Common myeloid progenitor, CD34-positive (primary cell): ENCODE data around the gene EAF1.

ENCODE experiments used
- CTCF ChIA-PET: fragments of 350-600 bp; sonication (Branson Sonifier 250); formaldehyde crosslinking; loops from one replicate; lab custom pipeline; 2021; ENCODE audit warnings: antibody characterized with exemption; lab: Charles Lee
- POLR2A ChIA-PET: fragments of 350-600 bp; sonication (Branson Sonifier 250); formaldehyde crosslinking; loops from one replicate; lab custom pipeline; 2021; ENCODE audit warnings: antibody characterized with exemption; lab: Charles Lee
- DNase-seq, 3 donors: peaks; one replicate each; pipeline versions ENCODE4 v3.0.0 to v3.0.0-alpha.2; 2013
- H3K27ac ChIP-seq, 2 experiments: 1 replicate in 1 of 2; 2 replicates in 1 of 2; pipeline ENCODE4 v1.7.0; 2013; ENCODE audit warnings: inconsistent platforms in 2 of 2, low read length in 2 of 2, mild to moderate bottlenecking in 2 of 2, low read depth in 1 of 2, moderate library complexity in 1 of 2; ENCODE audit not compliant: severe bottlenecking in 2 of 2, insufficient read depth in 1 of 2, poor library complexity in 1 of 2
- H3K27me3 ChIP-seq, 5 experiments: replicated peaks in 2 of 5; 1 replicate in 3 of 5; 2 replicates in 2 of 5; pipeline versions ENCODE4 v1.6.1 to v1.7.0; 2013; ENCODE audit warnings: low read length in 4 of 5, mild to moderate bottlenecking in 2 of 5, moderate library complexity in 2 of 5, inconsistent platforms in 1 of 5; ENCODE audit not compliant: insufficient read depth in 5 of 5, control insufficient read depth in 4 of 5
- H3K36me3 ChIP-seq, 4 experiments: 1 replicate in 2 of 4; 2 replicates in 2 of 4; pipeline versions ENCODE4 v1.6.1 to v1.7.0; 2013; ENCODE audit warnings: low read length in 3 of 4, control low read depth in 1 of 4, mild to moderate bottlenecking in 1 of 4; ENCODE audit not compliant: control insufficient read depth in 4 of 4, insufficient read depth in 4 of 4
- H3K4me1 ChIP-seq, 4 experiments: 1 replicate in 3 of 4; 2 replicates in 1 of 4; pipeline versions ENCODE4 v1.6.1 to v1.7.1; 2013; ENCODE audit warnings: low read length in 3 of 4, mild to moderate bottlenecking in 3 of 4, control low read depth in 1 of 4, inconsistent platforms in 1 of 4, moderate library complexity in 1 of 4; ENCODE audit not compliant: control insufficient read depth in 4 of 4, insufficient read depth in 4 of 4; ENCODE audit errors: control extremely low read depth in 1 of 4
- H3K4me3 ChIP-seq, 7 experiments: 1 replicate in 4 of 7; 2 replicates in 3 of 7; pipeline versions ENCODE4 v1.5.1 to v1.7.0; 2013; ENCODE audit warnings: mild to moderate bottlenecking in 7 of 7, low read length in 6 of 7, moderate library complexity in 6 of 7, inconsistent platforms in 2 of 7, low read depth in 2 of 7, control low read depth in 1 of 7; ENCODE audit not compliant: insufficient read depth in 4 of 7, control insufficient read depth in 1 of 7; ENCODE audit errors: extremely low read depth in 1 of 7
- H3K9me3 ChIP-seq, 5 experiments: 1 replicate in 4 of 5; 2 replicates in 1 of 5; pipeline versions ENCODE4 v1.6.1 to v1.7.1; 2013; ENCODE audit warnings: low read length in 4 of 5, mild to moderate bottlenecking in 2 of 5, inconsistent platforms in 1 of 5, low read depth in 1 of 5, moderate library complexity in 1 of 5; ENCODE audit not compliant: control insufficient read depth in 4 of 5, insufficient read depth in 2 of 5; ENCODE audit errors: control extremely low read depth in 1 of 5
- WGBS: methylation state at CpG from one replicate; pipeline ENCODE4 v1.1.5; 2013; ENCODE audit not compliant: insufficient coverage; 5-methylcytosine and 5-hydroxymethylcytosine counted together

Gene EAF1

GRCh38 chr3:15460891-15461531 lies 33.6 kb downstream of the EAF1 start:
- WGBS: 4% methylated on average over 4 of the region's 4 CpGs

GRCh38 chr3:15462451-15462850 lies 35.1 kb downstream of the EAF1 start:
- no peaks in the 10 kb centered on the region for H3K36me3 ChIP-seq
- WGBS: 62% methylated on average over 4 of the region's 5 CpGs
- H3K27me3 ChIP-seq: no peaks in the 10 kb centered on the region
- H3K27ac ChIP-seq: no peak overlapping the region
- no peak overlapping the region for H3K4me3 ChIP-seq
- peaks cover 0 to 2% (median 0%) of the 10 kb centered on the region in 5 experiments for H3K9me3 ChIP-seq
- peaks cover 11 to 30% (median 28%) of the 10 kb centered on the region in 4 experiments for H3K4me1 ChIP-seq
- POLR2A ChIA-PET: no interaction called here
- peak in 2 of 3 donors; percentile 13 to 32 for DNase-seq
- CTCF ChIA-PET: interaction anchor here (1.4 kb wide), 1 partner anchor 8 kb away, joined by 4 read pairs; no protein-coding TSS in a partner anchor

More at GRCh38 chr3:15460891-15461531, 33.6 kb downstream of the EAF1 start:
- peak overlapping the region in 2 of 7 experiments; percentile 22 to 47 for H3K4me3 ChIP-seq
- H3K36me3 ChIP-seq: no peaks in the 10 kb centered on the region
- H3K4me1 ChIP-seq: peaks cover 11 to 29% (median 27%) of the 10 kb centered on the region in 4 experiments
- ChIA-PET CTCF (interaction anchor here (1.0 to 2.5 kb wide), 4 partner anchors 13 to 62 kb away, joined by 3 to 6 read pairs (median 4); no protein-coding TSS in a partner anchor), POLR2A (interaction anchor here (0.5 to 0.8 kb wide), 2 partner anchors 31 to 504 kb away, joined by 3 read pairs; no protein-coding TSS in a partner anchor)
- peaks cover 0 to 2% (median 0%) of the 10 kb centered on the region in 5 experiments for H3K9me3 ChIP-seq
- peak; percentile 51 to 95 (median 94) for DNase-seq
- H3K27me3 ChIP-seq: no peaks in the 10 kb centered on the region
- H3K27ac ChIP-seq: no peak overlapping the region

GRCh38 chr3:15465876-15466585 lies 38.6 kb downstream of the EAF1 start:
- H3K27ac ChIP-seq: no peak overlapping the region

DNA sequence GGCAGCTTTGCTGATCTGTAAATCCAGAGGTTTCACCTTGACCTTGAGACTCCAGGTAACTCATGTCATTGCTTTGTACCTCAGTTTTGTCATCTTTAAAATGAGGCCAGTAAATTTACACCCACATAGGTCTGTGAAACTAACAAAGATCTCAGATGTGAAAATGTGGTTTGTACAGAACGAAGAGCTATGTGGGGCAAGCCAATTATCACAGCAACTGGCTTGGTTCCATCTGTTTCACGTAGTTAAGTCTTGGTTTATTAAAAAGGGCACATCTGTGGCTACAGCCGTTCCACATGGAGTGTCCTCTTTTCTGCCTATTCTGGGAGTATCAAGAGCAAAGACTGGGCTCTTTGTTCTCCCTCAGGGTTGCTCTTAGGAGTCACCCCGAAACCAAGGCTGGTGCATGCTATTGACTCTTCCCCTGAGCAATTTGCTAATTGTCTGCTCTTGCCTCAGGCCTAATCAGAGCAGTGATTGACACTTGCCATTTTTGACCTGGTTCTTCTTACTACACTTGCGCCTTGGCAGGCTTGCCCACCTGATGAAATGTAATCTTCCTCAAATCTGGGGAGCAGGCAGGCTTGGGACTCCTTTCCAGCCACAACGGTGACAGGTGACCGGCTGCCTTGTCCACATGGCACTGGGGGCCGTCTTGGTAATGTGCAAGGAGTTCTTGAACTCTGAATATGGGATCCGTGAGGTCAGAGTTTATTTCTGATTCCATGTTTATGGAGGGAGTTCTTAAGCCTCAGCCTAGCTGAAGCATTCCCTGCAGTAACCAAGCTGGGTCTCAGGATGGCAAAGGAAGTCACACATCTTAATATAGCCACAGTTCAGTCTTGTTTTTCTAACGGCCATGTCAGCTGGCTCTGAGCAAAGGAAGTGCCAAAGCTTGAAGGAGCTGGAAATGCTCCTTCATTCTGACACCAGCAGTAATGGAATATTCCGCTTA lies 40.1 kb downstream of the EAF1 start:
- Histone ChIP-seq H3K9me3 (no peaks in the 10 kb centered on the region), H3K27ac (no peak overlapping the region), H3K4me1 (peaks cover 0 to 13% (median 11%) of the 10 kb centered on the region in 4 experiments), H3K4me3 (no peak overlapping the region), H3K27me3 (no peaks in the 10 kb centered on the region), H3K36me3 (no peaks in the 10 kb centered on the region)
- CTCF ChIA-PET: interaction anchor here (1.5 to 1.8 kb wide), 4 partner anchors 10 to 90 kb away, joined by 4 to 8 read pairs (median 6); no protein-coding TSS in a partner anchor
- peak in 1 of 3 donors; percentile 10 for DNase-seq
- WGBS: 85% methylated on average over 8 of the region's 11 CpGs
- POLR2A ChIA-PET: no interaction called here

More at GRCh38 chr3:15465876-15466585, 38.6 kb downstream of the EAF1 start:
- Histone ChIP-seq H3K27me3 (no peaks in the 10 kb centered on the region), H3K4me3 (no peak overlapping the region), H3K9me3 (no peaks in the 10 kb centered on the region), H3K4me1 (peaks cover 0 to 26% (median 24%) of the 10 kb centered on the region in 4 experiments), H3K36me3 (no peaks in the 10 kb centered on the region)
- ChIA-PET CTCF (interaction anchor here (0.6 to 1.6 kb wide), 6 partner anchors 12 to 66 kb away, joined by 3 to 8 read pairs (median 3); no protein-coding TSS in a partner anchor), POLR2A (interaction anchor here (0.6 kb wide), 1 partner anchor 20 kb away, joined by 4 read pairs; no protein-coding TSS in a partner anchor)
- WGBS: 90% methylated on average over 2 of the region's 6 CpGs
- no peak for DNase-seq

DNA sequence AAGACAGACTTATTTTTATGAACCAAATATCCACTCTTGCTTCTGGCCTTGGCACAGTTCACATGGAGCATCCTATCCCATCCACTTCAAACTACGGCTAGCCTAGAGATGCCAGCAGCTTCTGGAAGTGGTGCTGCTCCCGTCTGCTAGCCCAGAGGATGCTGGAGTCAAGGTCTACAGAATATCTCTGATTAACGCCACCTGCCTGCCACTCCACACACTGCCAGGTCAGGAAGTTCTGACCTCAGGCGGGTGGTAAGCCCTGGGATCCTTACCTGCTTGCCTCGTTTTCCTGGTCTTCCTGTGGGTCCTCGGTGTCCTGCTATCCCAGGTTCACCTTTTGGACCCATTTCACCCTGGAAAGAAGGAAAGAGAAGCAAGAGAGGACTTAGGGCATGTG lies 42.9 kb downstream of the EAF1 start:
- Histone ChIP-seq H3K27me3 (no peaks in the 10 kb centered on the region), H3K36me3 (no peaks in the 10 kb centered on the region), H3K27ac (no peak overlapping the region), H3K4me1 (peaks cover 0 to 11% (median 9%) of the 10 kb centered on the region in 4 experiments), H3K4me3 (no peak overlapping the region), H3K9me3 (no peaks in the 10 kb centered on the region)
- POLR2A ChIA-PET: interaction anchor here (0.5 kb wide), 1 partner anchor 8 kb away, joined by 3 read pairs; no protein-coding TSS in a partner anchor
- DNase-seq: no peak
- CTCF ChIA-PET: interaction anchor here (1.6 kb wide), 1 partner anchor 23 kb away, joined by 4 read pairs; no protein-coding TSS in a partner anchor
- WGBS: 93% methylated on average over 5 of the region's 6 CpGs

- CTCF ChIA-PET: interaction anchor here (0.9 kb wide), 1 partner anchor 9 kb away, joined by 4 read pairs; no protein-coding TSS in a partner anchor
- no peak overlapping the region for H3K4me3 ChIP-seq
- WGBS: 100% methylated on average over 1 of the region's 2 CpGs
These were observed 43.5 kb downstream of the EAF1 start for GRCh38 chr3:15470849-15471248.

More at GRCh38 chr3:15470849-15471248, 43.5 kb downstream of the EAF1 start:
- Histone ChIP-seq H3K36me3 (no peaks in the 10 kb centered on the region), H3K27me3 (no peaks in the 10 kb centered on the region), H3K9me3 (no peaks in the 10 kb centered on the region), H3K4me1 (peaks cover 0 to 11% (median 9%) of the 10 kb centered on the region in 4 experiments), H3K27ac (no peak overlapping the region)
- DNase-seq: no peak
- POLR2A ChIA-PET: no interaction called here
